SIG-M5 treated with dmso at 0.1 percent for 504 hours (cell line): ENCODE results near the gene STIM2.

Source experiments
- DNase-seq: peaks from one replicate; lab custom pipeline; 2025; ENCODE audit not compliant: unreplicated experiment; lab: John Stamatoyannopoulos, UW

Gene STIM2

DNA sequence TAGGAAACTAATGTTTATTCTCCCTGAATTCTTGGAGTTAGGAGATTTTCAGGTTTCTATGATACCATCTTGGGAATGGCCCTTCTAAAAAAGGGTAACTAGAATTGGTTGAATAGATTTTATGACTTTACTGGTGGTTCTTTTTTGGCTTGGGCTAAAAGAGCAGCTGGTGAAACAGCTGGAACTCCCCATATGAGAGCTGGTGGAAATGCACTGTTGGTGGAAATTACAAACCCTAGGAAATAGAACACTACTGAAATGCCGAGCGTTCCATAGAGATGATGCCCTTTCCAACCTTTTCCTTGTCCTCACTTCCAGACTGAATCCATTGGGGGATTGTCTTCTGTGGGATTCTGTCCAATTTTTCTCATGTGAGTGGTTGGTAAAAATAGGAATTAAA is 139.5 kb downstream of the STIM2 start:
- DNase-seq, result no peak

DNA sequence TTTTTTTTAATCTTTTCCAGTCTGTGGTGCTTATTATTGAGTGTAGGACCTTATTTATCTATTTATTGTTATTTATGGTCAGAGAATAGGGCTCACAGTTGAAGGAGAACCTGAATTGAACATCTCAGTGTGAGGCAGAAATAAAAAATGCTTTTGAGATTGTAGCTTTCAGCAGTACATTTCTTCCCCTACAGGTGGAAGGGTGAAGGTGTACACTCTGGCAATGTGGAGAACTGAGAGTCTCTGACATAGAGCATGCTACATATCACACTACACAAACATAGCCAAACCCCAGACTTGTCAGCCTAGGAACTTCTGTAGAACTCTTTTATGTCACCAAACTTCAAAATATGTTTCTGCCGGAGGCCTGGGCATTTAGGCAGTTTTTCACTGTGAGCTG is 140.2 kb downstream of the STIM2 start:
- DNase-seq, result peak; percentile 9

DNA sequence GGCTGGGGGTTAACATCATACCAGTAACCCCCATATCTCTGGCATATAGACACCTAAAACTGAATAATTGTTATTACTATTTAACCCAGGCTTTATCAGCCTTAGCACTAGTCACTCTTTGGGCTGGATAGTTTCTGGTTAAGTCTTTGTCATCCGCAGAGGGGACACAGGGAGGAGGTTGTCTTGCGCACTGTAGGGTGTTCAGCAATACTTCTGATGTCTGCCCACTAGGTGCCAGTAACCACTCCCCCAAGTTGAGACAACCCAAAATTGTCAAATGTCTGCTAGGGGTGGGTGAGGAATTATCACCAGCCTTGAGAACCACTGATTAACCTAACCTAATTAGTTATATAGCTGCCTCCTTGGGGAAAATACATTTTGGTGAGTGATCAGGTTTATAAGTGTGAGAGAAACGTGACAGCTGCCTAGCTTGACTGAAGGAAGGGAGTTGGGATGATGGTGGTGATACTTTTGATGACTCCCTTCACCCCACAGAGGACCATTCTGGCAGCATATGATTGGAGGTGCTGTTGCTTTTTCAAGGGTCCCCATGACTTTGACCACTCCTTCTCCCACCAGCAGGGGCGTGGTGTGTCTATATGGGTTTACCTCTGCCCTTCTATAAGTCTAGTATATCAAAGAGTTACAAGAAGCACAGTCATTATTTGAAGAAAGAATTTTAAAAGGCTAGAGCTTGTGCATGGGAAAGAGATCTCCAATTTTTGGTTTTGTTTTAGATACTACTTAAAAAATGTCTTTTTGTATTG is 140.9 kb downstream of the STIM2 start:
- no peak for DNase-seq

DNA sequence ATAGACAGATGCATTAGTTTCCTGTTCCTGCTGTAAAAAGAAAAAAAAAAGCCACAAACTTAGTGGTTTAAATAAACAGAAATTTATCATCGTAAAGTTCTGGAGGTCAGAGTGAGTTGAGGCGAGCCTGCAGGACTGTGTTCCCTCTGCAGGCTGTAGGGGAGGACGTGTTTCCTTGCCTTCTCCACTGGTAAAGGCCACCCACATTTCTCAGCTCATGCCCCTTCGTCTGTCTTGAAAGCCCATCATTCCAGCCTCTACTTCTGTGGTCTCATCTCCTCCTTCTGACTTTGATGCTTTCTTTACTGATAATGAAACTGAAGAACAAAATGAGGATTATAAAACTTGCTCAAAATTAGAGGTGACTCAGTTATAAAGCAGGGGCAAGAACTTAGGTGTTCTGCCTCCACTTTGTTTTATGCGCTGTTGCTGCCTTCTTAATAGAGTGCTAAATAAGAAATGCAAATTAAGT is 143.0 kb downstream of the STIM2 start:
- DNase-seq, result no peak

DNA sequence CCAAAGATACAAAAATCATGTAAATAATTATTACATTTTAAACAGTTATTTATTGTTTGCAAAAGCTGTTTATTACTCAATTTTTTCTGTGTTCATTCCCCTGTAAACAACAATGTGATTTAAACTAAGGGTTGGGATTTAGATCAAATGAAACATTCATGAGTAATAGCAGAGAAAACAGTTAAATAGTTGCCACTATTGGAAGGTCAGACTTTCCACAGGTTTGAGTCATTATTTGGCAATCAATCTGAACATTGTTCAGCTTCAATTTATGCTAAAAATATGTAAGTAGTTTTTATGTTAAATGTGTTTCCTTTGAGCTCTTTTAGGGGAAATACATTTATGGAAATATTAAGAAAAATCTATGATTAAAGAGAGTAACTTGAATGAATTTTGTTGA is 144.9 kb downstream of the STIM2 start:
- DNase-seq, result no peak

DNA sequence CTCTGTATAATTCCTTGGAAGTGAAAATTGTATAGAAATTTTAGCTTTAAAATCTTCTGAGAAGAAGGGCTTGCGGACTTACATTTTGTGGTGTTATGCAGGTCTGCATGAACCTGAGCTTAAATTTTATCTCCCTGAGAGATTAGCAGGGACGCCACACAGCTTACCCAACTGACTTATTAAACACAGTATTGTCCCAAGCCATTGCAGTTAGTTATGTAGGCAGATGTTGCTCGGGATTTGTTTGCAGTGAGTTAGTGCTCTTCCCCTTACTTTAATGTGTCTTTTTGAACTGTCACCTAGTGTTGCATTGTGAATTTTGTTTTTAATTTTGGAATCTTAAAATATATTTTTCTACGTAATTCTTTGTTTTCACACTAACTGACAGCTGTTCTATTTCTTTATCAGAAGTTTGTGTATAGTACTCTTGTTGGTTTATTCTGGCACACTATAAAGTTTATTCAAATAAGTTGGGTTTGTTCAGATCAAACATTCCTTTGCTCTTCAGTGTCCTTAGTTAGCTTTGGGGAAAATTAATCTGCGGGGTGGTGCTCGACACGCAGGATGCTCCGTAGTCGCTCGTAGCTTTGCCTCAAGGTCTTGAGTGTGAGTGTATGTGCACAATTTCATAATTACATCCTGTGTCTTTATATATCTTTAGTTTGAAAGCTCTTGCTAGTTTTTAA is 145.4 kb downstream of the STIM2 start:
- no peak for DNase-seq

DNA sequence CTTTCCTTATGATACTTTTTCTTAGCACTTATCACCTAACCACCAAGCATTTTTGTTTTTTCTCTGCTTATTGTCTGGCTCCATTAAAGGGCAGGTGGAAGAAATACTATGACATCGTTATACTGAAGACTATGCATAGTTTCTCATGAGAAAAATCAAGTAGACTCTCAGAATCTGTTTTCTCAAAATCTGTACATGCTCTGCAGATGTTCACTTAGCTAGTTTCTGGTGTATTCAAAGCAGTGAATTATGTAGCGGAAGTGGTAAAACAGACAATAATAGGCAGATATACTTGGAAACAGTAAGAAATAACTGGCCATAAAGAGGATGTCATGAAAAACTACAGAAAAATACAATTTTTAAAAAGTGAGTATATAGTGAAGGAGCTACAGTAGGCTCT is 146.0 kb downstream of the STIM2 start:
- no peak for DNase-seq

DNA sequence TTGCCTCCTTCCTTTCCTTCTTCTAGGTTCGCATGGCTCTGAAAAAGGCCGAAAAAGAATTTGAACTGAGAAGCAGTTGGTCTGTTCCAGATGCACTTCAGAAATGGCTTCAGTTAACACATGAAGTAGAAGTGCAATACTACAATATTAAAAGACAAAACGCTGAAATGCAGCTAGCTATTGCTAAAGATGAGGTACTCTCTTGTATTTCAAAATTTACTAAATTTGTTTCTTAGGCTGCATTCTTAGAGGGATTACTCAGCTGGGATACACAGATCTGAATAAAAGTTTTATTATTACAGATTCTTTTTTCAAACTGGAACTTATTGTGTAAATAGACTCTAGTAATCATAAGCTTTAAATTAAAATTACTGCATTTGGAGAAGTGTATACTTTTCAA is 146.9 kb downstream of the STIM2 start:
- no peak for DNase-seq

DNA sequence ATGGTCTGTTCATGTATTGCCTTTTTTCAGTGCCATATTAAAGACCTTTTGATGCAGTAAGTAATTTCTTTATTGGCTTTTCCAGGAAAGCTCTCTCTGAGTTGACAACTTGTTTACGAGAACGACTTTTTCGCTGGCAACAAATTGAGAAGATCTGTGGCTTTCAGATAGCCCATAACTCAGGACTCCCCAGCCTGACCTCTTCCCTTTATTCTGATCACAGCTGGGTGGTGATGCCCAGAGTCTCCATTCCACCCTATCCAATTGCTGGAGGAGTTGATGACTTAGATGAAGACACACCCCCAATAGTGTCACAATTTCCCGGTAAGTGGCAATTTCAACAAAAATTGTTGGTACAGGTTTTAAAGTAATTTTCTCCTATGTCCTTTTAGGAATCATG is 148.0 kb downstream of the STIM2 start:
- DNase-seq, result no peak

DNA sequence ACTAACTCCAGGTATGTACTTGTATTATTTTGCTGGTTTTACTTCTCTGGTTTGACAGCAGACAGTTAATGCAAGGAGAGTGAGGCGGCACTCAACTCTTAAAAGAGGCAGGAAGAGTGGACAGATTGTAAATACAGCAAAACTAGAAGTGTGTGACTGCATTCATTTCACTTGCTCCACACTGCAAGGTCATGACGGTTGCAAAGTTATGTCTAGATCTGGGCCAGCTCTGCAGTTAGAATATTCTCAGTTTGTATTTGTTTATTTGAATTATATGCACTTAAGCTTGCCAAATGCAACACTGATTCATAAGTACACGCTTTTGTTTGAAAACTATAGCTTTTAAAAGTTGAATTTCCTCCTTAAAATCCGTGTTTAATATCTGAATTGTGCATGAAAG is 148.9 kb downstream of the STIM2 start:
- no peak for DNase-seq

DNA sequence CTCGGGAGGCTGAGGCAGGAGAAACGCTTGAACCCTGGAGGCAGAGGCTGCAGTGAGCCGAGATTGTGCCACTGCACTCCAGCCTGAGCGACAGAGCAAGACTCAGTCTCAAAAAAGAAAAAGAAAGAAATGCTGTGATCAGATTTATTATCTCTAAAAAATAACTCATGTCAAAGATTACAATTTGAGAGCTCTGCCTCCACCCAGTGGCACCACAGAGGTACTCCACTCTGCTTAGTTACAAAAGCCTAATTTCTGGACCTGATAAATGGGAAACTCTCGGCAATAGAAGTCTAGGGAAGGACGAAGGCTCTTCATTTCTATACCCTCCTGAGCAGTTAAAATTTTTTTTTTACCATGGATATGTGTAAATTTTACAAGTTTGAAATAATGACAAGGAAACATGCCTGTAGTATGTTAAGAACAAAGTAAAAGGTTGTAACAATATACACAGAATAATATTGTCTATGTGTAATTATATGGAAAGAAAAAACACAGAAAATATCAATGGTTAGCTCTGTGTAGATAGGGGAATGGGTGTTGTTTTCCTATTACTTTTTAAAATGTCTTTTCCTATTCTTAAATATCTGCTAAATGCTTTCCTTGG is 149.8 kb downstream of the STIM2 start:
- DNase-seq, result peak; percentile 66

DNA sequence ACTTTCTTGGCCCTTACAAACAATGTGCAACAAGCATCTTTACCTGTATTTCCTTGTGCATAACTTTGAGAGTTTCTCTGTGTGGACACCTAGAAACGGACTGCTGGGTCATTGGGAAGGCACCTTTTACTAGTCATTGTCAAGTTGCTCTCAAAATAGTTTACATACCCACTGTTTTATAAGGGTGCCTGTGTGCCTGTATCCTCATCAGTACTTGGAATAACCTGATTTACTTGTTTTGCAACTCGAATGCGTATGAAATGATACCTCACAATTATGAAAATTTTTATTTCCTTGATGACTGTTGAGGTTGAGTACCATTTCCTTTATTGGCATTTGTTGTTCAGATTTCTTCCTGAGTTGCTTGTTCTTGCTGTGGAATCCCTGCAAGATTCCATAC is 150.8 kb downstream of the STIM2 start:
- peak; percentile 45 for DNase-seq

DNA sequence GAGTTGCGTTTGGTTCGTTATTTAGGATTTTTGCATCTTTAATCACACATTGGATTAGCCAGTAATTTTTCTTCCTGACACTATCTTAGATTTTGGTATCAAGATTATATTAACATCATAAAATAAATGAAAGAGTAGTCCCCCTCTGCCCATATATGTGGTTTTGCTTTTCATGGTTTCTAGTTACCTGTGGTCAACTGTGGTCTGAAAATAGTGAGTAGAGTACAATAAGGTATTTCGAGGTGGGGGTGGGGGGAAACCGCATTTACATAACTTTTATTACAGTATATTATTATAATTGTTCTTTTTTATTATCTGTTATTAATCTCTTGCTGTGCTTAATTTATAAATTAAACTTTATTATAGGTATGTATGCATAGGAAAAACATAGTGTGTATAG is 152.4 kb downstream of the STIM2 start:
- DNase-seq, result no peak

DNA sequence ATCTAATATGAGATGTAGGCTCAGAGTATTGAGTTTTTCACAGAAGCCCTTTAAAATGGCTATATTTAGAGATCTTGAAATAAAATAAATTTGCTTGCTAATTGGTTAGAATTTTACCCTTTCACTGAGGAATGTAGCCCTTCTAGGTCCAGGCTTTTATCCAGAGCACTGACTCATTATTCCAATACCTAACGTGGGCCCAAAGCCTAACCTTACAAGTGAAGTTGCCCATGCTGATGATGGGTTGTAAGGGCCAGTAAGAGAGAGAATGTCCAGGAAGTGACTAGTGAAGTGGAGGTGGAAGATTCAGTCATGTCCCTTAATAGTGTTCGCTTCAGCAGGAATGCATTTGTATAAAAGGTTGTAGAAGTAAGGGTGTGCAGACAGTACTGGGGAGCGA is 155.9 kb downstream of the STIM2 start:
- no peak for DNase-seq

DNA sequence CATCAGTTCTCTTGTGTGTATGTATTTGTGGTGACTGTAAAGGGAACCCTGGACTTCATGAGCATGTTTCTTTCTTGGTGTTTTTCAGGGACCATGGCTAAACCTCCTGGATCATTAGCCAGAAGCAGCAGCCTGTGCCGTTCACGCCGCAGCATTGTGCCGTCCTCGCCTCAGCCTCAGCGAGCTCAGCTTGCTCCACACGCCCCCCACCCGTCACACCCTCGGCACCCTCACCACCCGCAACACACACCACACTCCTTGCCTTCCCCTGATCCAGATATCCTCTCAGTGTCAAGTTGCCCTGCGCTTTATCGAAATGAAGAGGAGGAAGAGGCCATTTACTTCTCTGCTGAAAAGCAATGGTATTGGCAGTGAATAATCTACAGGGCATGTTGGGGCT is 157.0 kb downstream of the STIM2 start:
- no peak for DNase-seq

DNA sequence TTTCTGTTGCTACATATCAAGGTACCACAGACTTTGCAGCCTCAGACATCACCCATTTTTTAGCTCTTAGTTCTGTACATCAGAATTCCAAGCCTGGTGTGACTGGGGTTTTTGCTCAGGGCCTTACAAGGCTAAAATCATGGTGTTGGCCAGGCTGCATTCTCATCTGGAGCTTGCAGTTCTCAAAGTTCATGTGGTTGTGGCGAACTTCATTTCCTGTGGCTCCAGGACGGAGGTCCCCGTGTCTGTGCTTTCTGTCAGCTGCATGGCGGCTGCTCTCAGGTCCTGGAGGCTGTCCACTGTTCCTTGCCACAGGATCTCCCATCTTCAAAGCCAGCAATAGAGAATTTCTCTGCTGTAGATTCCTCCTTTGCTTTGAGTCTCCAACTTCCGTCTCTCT is 157.4 kb downstream of the STIM2 start:
- DNase-seq, result no peak

DNA sequence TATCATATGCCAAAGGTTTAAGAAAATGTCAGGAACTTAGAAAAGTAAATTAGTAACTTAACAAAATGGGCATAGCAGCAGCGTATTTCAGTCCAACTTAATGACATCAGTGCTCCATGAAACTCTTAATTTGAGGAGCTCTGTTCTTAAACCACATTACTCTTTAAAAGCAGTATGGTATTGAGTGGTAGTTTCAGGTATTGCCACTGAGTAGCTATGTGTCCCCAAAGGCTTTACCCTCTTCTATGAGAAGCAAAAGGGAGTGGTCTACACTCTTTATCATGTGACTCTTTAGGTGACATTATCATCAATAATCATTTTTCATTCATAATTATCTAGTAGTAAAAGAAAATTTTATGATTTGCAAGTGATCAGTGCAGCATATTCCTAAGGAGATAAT is 158.3 kb downstream of the STIM2 start:
- no peak for DNase-seq

DNA sequence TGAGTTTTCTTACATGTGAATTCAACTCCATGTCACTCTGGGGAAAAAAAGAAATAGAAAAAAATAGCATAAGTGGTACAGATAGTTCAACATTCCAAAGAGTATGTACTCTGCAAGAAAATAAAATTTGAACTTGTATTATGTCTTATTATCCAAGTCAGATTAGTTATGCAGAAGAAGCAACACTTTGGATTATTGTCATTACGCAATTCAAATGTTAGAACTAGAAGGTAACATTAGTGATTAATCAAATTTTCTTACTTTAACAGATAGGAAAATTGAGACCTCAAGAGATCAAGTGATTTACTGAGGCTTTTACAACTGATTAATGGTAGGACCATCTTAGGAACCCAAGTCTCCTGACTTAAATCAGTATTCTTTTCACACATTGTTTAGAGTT is 159.1 kb downstream of the STIM2 start:
- DNase-seq, result no peak

DNA sequence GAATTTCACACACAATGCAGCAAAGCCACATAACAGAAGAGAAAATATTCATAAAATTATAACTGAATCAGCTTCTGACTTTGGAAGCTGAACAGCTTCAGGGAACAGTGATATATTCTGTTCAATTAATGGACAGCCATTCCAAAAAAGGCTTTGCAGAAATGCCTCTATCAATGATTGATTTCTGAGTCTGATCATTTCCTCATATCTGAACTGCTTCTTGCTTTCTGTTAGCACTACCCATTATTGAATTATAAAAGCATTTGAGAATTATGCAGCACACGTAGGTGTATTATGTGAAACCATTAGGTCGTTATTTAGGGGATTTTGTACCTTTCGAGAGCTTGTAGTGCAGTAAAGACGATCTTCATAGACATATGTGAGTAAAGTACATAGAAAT is 159.6 kb downstream of the STIM2 start:
- DNase-seq, result no peak

DNA sequence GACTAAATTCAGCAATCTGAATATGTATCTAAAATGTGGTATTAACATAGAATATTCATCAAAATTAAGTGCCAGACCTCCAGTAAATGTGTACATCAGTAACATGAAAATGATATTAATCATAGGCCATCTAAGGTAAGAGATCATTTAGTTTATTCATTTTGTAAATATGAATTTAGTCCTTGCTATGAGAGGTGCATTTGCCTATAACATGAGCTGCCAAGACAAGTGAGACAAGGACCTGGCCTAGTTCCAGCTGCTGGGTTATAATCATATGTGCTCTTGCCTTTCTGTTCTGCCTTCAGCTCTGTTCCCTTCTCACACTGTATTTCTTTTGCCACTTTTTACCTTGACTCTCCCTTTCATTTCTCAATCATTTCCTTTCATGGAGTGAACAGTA is 160.0 kb downstream of the STIM2 start:
- DNase-seq, result no peak

DNA sequence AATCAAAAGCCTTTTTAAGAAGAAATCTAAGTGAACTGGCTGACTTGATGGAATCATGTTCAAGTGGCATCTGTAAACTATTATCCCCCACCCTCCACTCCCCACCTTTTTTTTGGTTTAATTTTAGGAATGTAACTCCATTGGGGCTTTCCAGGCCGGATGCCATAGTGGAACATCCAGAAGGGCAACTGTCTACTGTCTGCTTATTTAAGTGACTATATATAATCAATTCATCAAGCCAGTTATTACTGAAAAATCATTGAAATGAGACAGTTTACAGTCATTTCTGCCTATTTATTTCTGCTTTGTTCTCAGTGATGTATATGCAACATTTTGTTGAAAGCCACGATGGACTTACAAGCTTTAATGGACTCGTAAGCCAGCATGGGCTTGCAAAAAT is 162.3 kb downstream of the STIM2 start:
- no peak for DNase-seq

DNA sequence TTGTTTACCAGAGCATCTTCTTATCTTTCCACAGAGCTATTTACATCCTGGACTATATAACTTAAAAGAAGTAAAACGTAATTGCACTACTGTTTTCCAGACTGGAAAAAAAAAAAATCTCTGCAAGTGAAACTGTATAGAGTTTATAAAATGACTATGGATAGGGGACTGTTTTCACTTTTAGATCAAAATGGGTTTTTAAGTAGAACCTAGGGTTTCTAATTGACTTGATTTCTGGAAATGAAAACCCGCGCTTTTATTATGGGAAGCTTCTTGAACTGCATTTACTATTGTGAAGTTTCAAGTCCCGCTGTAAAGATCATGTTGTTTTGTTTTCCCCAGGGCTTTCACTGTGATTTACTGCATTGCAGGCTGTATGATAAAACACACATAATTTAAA is 162.7 kb downstream of the STIM2 start:
- no peak for DNase-seq
